GM10847 (cell line): ENCODE data around the gene PRL.

Experiments used
- POLR2A ChIP-seq: IDR thresholded peaks from 2 replicates; pipeline ENCODE4 v1.6.1; 2011; ENCODE audit not compliant: insufficient read length; ENCODE audit errors: extremely low read depth

The PRL gene

GRCh38 chr6:22306741-22307466, 10.1 kb upstream of the PRL start:
- no peak for TF ChIP-seq POLR2A

GRCh38 chr6:22302838-22303237, 6.0 kb upstream of the PRL start:
- no peak for TF ChIP-seq POLR2A

GRCh38 chr6:22300273-22300998, 3.6 kb upstream of the PRL start:
- no peak for TF ChIP-seq POLR2A

GRCh38 chr6:22298475-22298890, 1.6 kb upstream of the PRL start:
- TF ChIP-seq POLR2A = no peak

- TF ChIP-seq POLR2A = no peak
Measured at GRCh38 chr6:22296067-22296466, 769 bp downstream of the PRL start.

- no peak for TF ChIP-seq POLR2A
Measured at GRCh38 chr6:22295145-22295544, 1.7 kb downstream of the PRL start.

GRCh38 chr6:22294301-22294700, 2.5 kb downstream of the PRL start:
- no peak for TF ChIP-seq POLR2A

GRCh38 chr6:22290045-22290444, 6.8 kb downstream of the PRL start:
- TF ChIP-seq POLR2A = no peak

GRCh38 chr6:22288721-22289120, 8.1 kb downstream of the PRL start:
- no peak for TF ChIP-seq POLR2A

GRCh38 chr6:22284666-22285065, 12.2 kb downstream of the PRL start:
- no peak for TF ChIP-seq POLR2A

GRCh38 chr6:22281341-22282085, 15.3 kb downstream of the PRL start:
- TF ChIP-seq POLR2A = no peak

- no peak for TF ChIP-seq POLR2A
Measured at GRCh38 chr6:22279427-22279826, 17.4 kb downstream of the PRL start.

- no peak for TF ChIP-seq POLR2A
Measured at GRCh38 chr6:22271081-22271480, 25.8 kb downstream of the PRL start.

- no peak for TF ChIP-seq POLR2A
Measured at GRCh38 chr6:22263748-22264147, 33.1 kb downstream of the PRL start.

- TF ChIP-seq POLR2A = no peak
Measured at GRCh38 chr6:22254886-22255285, 42.0 kb downstream of the PRL start.

GRCh38 chr6:22253955-22254655, 42.7 kb downstream of the PRL start:
- TF ChIP-seq POLR2A = no peak

- TF ChIP-seq POLR2A = no peak
Measured at GRCh38 chr6:22251348-22251747, 45.5 kb downstream of the PRL start.
